GM10847 (cell line): ENCODE measurements around the gene RAD51B.

Experiments
- POLR2A ChIP-seq: IDR thresholded peaks from 2 replicates; pipeline ENCODE4 v1.6.1; 2011; ENCODE audit not compliant: insufficient read length; ENCODE audit errors: extremely low read depth

RAD51B gene

DNA sequence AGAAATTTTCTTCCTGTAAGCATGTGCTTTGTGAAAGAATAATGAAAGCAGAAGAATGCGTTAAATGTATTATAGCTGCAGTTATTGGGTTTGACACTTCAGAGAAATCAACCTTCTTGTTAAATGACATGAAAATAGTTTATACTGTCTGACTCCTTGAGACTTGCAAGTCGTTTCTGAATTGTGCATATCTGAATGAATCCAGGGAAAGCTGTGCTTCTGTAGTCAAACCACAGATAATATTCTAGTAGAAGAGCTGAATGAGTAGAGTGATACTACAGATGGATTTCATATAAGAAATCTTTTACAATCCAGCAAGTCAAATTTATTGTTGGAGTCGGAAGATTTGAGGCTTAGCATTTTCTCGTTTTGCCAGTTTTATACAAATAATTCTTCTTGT is 343.3 kb downstream of the RAD51B start:
- TF ChIP-seq POLR2A, result no peak

DNA sequence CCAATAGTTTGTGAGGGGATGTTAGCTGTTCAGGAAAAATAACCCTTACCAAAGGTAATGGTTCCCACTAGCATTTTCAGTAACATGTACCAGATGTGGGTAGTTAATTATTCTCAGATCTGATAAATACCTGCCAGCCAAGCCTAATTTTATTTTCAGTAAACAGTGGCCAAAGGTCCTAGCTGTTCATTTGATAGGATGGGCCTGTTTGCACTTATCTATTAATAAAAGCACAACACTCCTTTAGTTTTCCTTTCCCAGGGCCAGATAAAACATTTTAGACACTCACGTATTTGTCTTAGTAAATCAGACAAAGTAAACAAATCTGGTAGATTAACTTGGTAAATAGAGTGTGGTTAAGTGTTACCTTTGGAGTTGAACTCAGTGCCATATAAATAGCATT is 345.1 kb downstream of the RAD51B start:
- TF ChIP-seq POLR2A, result no peak

DNA sequence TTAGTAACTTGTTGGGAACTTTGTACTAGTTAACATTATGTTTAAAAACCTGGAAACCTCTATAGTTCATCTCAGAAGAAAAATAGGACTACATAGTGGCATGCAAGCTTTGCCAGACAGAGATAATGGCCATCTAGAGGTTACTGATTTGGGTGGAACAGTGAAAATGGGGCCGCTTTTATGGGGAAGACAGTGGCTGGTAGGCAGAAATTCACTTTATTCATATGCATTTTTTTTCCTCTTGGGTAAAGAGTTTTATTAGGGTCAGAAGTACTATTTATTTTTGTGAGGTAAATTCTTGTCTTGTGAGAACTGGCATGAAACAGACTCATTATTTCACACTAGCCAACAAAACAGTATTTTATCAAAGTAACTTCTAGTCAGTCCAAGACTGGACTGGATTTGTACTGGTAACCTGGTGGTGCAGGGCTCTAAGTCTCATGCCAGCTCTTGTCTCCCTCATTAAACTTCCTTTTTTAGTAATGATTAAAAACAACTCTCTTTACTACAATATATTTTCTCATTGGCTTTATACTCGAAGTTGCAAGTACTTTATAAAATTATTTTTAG is 345.8 kb downstream of the RAD51B start:
- TF ChIP-seq POLR2A, result no peak

DNA sequence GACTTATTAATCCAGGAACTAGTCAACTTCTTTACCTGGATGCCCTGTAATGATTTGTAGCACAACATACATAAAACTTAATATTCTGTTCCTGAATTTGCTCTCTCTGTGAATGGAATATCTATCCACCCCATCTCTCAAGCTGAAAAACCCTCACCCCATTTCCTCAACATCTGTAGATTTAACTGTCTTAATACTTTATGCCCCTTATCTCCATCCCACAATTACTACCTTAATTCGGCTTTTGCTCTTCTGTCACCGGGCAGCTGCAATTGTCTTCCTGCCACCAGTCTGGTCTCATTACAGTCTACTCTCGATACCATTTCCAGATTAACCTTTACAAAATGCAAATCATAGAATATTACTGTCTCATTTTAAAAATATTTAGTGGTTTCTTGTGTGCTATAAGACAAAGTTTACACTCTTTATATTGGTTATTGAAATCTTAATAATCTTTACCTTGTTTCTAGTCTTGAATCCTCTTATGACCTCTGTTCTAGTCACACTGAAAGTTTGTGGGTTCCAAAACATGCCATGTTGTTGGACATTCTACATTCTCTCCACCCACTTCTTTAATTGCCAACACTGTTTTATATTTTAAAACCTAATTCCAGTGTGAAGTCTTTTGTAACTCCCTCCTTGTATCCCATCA is 347.3 kb downstream of the RAD51B start:
- TF ChIP-seq POLR2A, result no peak

DNA sequence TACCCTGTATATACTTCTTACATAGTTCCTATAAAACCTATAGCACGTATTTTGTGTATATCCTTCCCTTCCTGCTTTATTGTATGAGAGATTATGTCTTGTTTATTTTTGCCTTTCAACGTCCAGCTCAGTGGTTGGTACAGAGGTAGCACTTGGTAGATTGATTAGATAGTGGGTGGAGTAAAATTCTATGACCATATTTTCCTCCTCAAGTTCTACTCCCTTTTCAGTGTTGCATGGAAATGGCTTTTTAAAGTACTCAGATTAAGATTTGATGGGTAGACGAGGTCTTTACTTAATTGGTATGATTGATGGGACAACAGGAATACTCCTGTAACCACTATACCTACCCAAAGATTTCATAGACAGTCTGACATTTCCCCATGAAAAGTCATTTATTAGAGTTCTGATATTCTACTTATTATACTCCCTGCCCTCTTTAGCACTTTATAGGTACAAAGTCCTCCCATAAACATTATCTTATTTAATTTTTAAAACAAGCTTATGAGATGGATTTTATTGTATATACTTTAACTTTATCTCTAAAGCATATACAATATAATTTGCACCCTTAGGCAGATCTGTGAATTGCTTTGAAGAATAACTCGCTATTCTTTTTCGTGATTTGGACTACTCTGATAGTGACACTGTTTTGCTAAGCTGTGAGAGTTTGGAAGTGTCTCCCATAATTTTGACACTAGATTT is 348.0 kb downstream of the RAD51B start:
- TF ChIP-seq POLR2A, result no peak

DNA sequence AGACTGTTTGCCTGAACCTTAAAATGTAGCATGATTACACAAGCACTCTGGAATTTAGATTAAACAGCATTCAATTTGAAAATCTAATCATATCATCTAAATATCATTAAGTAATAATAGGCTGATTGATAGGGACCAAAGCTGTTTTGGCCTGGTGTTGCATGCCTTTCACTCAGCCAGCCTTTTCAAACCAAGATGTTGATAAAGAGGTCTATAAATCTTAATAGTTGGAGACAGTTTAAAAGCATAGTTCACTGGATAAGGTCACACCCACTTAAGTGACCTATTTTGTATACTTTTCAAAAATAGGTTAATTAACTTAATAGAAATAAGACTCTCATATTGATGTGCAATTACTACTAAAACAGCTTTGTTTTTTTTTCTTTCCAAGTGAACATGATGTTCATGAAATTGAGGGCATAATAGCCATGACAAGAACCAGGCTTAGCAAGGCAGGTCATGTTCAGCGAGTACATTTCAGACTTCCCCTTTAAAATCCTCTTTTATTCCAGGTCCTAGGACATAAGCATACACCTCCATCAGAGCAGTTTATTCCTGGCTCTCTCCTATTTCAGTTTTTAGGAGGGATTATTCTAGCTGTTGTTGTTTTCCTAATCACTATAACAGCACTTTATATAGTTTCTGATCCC is 349.0 kb downstream of the RAD51B start:
- TF ChIP-seq POLR2A, result no peak

DNA sequence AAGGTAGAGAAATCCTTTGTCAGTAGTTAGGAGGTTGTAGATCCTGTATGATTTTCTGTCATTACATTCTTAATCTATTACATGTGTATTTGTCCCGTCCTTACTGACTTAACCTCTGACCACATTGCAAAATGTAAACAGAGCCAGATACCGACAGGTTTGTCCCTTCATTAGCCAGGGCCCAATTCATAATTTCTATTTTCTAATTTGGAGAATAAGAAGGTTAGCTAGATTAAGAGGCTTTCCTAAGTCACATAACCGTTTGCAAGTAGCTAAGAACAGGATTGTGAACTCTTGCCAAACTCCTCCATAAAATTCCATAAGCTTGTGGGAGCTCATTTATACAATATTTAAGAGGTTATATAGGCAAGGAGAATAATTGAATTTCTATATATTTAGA is 352.6 kb downstream of the RAD51B start:
- TF ChIP-seq POLR2A, result no peak

DNA sequence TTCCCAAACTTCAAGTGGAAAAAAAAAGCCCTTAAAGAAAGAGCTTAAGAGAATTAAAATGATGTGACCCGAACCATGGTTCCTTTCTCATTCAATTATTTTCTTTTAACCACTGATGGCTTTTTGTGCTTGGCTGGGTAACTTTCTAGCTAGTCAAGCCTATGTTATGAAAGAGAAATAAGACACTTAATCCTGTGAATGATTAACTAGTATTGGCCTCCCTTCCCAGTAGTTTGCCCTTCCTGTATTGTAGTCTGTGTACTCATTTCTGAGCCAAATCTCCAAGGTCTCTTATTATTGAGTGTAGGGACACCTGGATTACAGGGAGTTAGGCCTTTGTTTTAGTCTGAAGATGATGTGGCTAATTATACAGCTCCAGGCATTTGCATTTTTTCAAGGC is 353.0 kb downstream of the RAD51B start:
- no peak for TF ChIP-seq POLR2A

DNA sequence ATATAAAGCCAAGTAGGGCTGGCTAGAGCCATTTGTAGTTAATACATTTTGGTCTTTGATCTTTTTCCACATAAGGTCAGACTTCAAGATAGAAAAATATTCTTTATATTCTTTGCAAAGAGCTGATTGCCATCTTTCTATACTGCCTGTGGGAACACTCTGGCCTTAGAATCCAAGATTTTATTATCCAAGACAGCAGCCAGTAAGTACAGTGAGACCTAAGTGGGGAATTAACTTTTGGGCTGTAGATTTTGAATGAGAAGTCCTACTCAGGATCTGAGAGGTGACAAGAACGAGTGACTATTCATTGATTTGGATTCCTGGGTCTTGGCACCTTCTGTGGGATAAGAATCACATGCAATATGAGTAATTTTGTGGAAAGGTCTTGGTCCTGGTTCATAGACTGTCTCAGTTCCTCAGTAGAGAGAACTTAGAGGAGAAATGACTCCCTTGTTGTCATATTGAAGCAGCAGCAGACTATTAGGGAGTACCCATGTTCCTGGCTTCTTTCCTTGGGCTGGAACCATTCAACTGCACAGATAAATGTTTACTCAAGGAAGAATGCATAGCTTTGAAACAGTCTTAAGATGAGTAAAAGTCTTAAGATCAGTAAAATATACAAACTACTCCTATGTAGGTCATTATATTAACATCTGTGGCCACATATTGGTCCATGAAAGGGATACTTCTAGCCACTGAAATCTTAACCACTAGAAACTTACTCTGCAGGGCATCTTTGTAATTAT is 353.8 kb downstream of the RAD51B start:
- TF ChIP-seq POLR2A, result no peak

DNA sequence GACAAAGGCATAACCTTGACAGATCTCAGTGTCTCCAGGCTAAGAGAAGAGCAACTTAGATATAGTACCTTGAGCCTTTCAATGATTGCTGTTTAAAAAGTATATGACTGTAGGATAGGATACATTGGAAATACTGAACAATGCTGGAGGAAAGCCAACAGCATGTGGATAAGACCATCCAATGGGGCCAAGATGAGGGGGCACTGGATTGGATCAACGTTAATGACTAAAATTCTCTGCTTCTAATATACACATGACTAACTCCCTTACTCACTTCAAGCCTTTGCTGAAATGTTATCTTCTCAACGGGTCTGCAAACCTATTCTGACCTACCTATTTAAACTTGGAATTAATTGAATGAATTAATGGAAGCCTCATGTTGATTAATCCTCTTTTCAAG is 354.9 kb downstream of the RAD51B start:
- TF ChIP-seq POLR2A, result no peak

DNA sequence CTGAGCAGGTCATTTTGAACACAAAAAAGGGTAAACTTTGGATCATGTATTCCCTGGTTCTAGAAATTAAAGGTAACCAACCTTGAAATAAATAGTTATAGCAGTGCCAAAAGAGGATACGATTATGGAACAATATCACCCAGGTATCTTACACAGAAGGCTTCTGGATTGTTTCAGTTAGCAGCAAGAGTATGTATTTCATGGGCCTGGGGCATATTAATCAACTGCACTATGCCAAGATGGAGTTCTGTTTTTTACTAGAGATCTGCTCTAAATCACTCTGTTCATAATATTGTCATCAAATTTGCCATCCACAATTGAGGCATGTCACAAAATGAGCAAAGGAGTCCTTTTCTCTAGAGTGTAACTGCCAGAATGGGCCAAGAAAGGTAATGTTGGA is 357.1 kb downstream of the RAD51B start:
- TF ChIP-seq POLR2A, result no peak

DNA sequence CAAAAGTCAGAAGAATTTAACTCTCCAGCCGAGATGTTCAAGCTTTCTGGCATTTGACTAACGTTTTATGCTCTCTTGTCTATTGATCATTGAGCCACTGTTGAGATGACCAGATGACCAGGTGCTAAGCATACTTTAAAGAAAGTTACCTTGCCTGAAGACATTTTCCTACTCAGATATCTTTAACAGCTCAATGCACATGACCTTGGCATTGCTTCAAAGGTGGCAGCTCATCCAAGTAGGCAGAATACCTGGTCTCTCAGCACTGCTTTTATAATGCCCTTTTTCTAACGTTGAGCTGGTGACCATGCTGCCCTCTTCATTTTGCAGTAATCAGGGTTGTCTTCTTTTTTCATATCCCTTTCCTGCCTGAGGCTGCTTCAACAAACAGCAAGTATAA is 358.1 kb downstream of the RAD51B start:
- TF ChIP-seq POLR2A, result no peak

DNA sequence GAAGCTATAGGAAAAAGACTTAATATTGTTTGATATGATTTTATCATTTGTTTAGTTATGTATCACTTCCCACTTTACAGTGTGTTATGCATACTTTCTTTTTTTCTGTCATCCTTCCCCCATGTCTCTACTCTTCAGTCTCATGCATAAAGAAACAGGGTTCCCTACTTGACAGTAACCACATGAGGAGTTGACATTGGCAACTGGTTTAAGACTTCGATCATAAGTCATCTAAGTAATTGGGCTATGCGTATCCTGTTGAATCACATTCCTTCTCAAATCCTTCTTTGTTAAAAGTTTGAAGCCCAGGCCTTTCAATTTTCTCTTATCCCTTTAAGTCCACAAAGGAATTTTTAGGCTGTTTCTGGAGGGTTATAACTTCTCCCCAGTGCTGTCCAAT is 358.7 kb downstream of the RAD51B start:
- TF ChIP-seq POLR2A, result no peak

DNA sequence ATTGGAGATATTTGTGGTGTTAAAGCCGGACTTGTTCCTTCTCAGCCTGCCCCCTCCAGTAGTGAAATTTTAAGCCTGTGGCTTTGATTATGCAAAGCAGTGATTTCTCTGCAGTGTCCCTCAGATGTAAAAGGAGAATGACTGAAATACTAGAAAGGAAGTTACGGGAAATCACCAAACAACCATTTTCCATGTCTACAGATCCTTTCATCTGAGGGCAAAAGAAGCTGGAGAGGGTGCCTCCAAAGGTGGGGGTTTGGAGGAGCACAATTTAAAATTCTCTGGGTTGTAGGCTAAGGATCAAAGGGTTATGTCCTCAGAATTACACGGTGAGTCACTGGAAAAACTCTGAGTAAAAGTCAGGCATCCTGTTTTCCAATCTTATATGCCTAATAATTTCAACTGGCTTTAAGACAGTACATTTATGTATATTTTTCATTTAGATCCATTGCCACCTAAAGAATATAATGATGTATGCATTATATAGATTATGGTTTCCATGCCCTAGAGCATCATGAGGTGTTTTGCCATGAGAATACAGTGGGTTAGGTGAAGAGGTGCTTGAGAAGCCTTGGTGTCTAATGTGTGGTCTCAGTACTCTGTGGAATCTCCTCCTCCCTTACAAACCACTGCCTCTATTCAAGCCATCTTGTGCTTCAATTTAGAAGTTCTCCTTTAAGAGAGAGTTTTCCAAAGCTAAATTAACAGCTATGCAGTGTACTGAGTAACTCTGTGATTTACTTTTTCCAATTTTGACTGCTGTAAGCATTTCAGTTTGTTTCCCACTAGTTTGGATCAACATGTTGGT is 362.1 kb downstream of the RAD51B start:
- TF ChIP-seq POLR2A, result no peak

DNA sequence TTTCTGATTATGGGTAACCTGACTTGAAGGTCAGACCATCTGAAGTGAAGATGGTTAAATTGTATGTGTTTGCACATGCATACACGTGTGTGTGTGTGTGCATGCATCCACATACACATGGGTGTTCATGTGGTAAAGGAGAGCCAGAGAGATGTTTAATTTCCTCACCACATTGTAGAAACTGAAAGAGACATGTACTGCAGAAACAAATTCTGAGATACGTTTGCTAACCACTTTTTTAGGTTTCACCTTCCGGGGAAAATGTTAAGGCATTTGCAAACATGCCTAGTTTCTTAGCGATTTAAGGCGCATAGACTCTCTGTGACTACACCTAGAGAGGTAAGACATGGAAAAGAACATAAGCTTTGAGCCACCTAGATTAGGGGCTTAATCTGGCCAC is 362.9 kb downstream of the RAD51B start:
- TF ChIP-seq POLR2A, result no peak
